GM23248 (cell line): ENCODE measurements around the gene PKD1L1. TPM values are rescaled to one million over a fixed set of nuclear protein-coding genes. Genes with fewer than 3 reads are reported as not detected.

ENCODE experiments used
- DNase-seq: peaks from one replicate; pipeline ENCODE4 v3.0.0-alpha.2; 2015
- H2AFZ ChIP-seq: fragments of 200-600 bp; sonication (generic); 2 replicates; pipeline ENCODE4 v1.6.1; 2016; ENCODE audit warnings: antibody characterized with exemption
- H3F3A ChIP-seq: fragments of 200-600 bp; sonication (generic); 2 replicates; pipeline ENCODE4 v1.6.1; 2016; ENCODE audit warnings: mild to moderate bottlenecking, antibody characterized with exemption, mixed run types; ENCODE audit not compliant: insufficient read depth
- H3K27ac ChIP-seq: fragments of 200-600 bp; sonication (generic); 2 replicates; pipeline ENCODE4 v1.5.1; 2016; ENCODE audit warnings: mild to moderate bottlenecking
- H3K27me3 ChIP-seq: fragments of 200-600 bp; sonication (generic); replicated peaks from 2 replicates; pipeline ENCODE4 v1.6.1; 2016; ENCODE audit warnings: mild to moderate bottlenecking; ENCODE audit not compliant: insufficient read depth
- H3K36me3 ChIP-seq: fragments of 200-600 bp; sonication (generic); 2 replicates; pipeline ENCODE4 v1.6.1; 2016; ENCODE audit warnings: low read depth, mild to moderate bottlenecking
- H3K4me1 ChIP-seq: fragments of 200-600 bp; sonication (generic); 2 replicates; pipeline ENCODE4 v1.6.1; 2016; ENCODE audit warnings: mild to moderate bottlenecking; ENCODE audit not compliant: insufficient read depth
- H3K4me2 ChIP-seq: fragments of 200-600 bp; sonication (generic); one replicate; pipeline ENCODE4 v1.6.1; 2016; ENCODE audit warnings: mild to moderate bottlenecking; ENCODE audit not compliant: unreplicated experiment
- H3K4me3 ChIP-seq: fragments of 200-600 bp; sonication (generic); 2 replicates; pipeline ENCODE4 v1.5.1; 2016; ENCODE audit warnings: mild to moderate bottlenecking
- H3K79me2 ChIP-seq: fragments of 200-600 bp; sonication (generic); 2 replicates; pipeline ENCODE4 v1.6.1; 2016; ENCODE audit warnings: mild to moderate bottlenecking; ENCODE audit not compliant: insufficient read depth
- H3K9ac ChIP-seq: fragments of 200-600 bp; sonication (generic); 2 replicates; pipeline ENCODE4 v1.6.1; 2016; ENCODE audit warnings: mild to moderate bottlenecking
- H3K9me2 ChIP-seq: fragments of 200-600 bp; sonication (generic); 2 replicates; pipeline ENCODE4 v1.6.1; 2016; ENCODE audit warnings: mixed run types, mild to moderate bottlenecking, moderate library complexity; ENCODE audit not compliant: insufficient read depth
- H3K9me3 ChIP-seq: fragments of 200-600 bp; sonication (generic); one replicate; pipeline ENCODE4 v1.6.1; 2017; ENCODE audit warnings: low read depth
- H4K20me1 ChIP-seq: fragments of 200-600 bp; sonication (generic); 2 replicates; pipeline ENCODE4 v1.6.0; 2016; ENCODE audit not compliant: insufficient read depth
- EZH2 ChIP-seq: fragments of 200-600 bp; sonication (generic); IDR thresholded peaks from 2 replicates; pipeline ENCODE4 v1.6.1; 2018; ENCODE audit warnings: antibody characterized with exemption, mild to moderate bottlenecking; ENCODE audit not compliant: insufficient read depth, poor library complexity, severe bottlenecking
- EZH2phosphoT487 ChIP-seq: fragments of 200-600 bp; sonication (generic); IDR thresholded peaks from 2 replicates; pipeline ENCODE4 v1.6.1; 2018; ENCODE audit warnings: antibody characterized with exemption, moderate library complexity, mild to moderate bottlenecking, low read depth; ENCODE audit not compliant: insufficient read depth
- WGBS, 2 experiments: methylation state at CpG; one replicate each; pipeline ENCODE4 v1.1.6; 2015 to 2017; ENCODE audit warnings: low lambda C conversion rate in 2 of 2, low coverage in 1 of 2; ENCODE audit errors: missing lambda C conversion rate in 2 of 2; 5-methylcytosine and 5-hydroxymethylcytosine counted together
- in situ Hi-C: fragments of 300-500 bp; cut with MboI; formaldehyde crosslinking; loops from 2 replicates; pipeline ENCODE4 v1.15.0; 2020
- polyA plus RNA-seq: library from polyadenylated mRNA; unstranded; fragments of >200 nt; fragmentation: Nextera tagmentation; extraction: Ambion mirVana; gene quantifications from 2 replicates; pipeline ENCODE4 v1.2.1, GENCODE V29; 2016
- total RNA-seq: library from RNA; depleted of rRNA; stranded (reverse); fragments of >200 nt; shearing (Covaris generic); gene quantifications from 2 replicates; pipeline ENCODE4 v1.2.3, GENCODE V29; 2014

PKD1L1 gene
- total and polyA plus RNA-seq, 2 experiments from 2014 or later: 0.06 to 0.11 TPM

DNA sequence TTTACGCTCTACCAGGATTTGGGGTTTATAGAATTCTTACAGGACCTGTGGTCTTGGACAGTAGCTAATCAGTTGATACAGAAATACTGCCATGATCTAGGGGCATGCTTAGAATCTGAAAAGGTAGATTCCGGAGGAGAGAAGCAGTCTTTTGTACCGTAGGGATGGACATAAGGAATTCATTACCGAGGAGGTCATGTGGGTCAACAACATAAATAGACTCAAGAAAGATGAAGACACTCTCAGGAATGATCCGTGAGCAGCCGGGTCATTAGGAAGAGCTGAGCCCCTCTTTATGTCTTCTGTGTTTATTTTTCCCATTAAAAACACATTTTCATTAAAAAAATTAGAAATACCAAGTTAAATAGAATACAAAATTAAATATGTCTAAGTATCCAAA is 206.3 kb downstream of the PKD1L1 start:
- Histone ChIP-seq H3K4me3 (no peak overlapping the region), H3K4me2 (no peak overlapping the region), H3K4me1 (no peaks in the 10 kb centered on the region), H3F3A (no peaks in the 10 kb centered on the region), H3K79me2 (no peaks in the 10 kb centered on the region), H4K20me1 (no peaks in the 10 kb centered on the region), H2AFZ (no peak overlapping the region), H3K27me3 (no peaks in the 10 kb centered on the region; the same call in 1 of the 2 replicates), H3K9me2 (no peaks in the 10 kb centered on the region), H3K36me3 (no peaks in the 10 kb centered on the region), H3K9ac (no peak overlapping the region), H3K9me3 (no peaks in the 10 kb centered on the region), H3K27ac (no peak overlapping the region)
- in situ Hi-C loops: no loop called here
- whole genome bisulfite sequencing, 2 experiments: 52 to 54% methylated on average over 6 of the region's 6 CpGs
- TF ChIP-seq EZH2phosphoT487 (no peak), EZH2 (no peak)
- DNase-seq: no peak

DNA sequence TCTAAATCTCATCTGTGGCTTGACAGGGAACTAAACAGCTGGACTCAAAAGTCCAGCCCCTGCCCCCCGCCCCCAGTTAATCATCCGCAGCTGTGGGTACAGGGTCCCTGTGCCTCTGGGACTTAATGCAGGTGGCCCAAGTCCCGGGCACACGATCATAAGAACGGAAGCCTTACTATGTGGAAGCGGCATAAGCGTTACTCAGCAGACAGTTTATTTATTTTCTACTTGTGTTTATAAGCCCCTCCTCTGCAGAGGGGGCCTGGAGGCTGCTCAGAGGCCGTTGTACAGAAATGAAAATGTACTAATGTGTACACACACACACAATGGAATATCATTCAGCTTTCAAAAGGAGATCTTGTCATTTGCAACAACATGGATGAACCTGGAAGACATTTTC is 208.4 kb downstream of the PKD1L1 start:
- no peak for DNase-seq
- WGBS, 2 experiments: 76 to 81% methylated on average over 8 of the region's 8 CpGs
- TF ChIP-seq EZH2phosphoT487: no peak
- TF ChIP-seq EZH2: no peak

DNA sequence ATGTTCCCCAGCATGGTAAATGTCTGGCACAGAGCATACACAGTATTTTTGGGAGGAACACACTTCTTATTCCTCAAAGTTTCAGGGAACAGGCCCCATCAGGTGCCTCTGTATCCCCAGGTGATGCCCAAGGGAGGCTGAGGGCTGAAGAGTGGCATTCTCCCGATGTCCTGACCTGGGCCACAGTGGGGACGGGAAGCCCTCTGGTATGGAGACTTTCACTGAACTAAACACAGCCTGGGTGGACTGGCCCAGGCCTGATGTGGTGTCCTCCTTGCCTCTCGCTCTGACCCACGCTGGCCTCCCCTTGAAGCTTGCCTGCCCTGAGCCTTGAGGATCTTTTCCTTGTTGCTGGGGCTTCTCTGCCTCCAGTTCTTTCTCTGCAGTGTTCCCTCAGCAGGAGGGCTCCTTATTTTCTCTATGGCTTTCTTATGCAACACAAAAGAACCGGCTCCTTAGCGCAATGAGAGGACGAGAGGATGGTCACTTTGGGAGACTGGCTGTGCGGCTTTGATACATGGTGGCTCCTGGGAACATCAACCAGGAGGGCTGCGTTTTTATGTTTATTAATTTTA is 208.9 kb downstream of the PKD1L1 start:
- Histone ChIP-seq H3K79me2 (no peaks in the 10 kb centered on the region), H3K4me2 (no peak overlapping the region), H3K9me3 (no peaks in the 10 kb centered on the region), H3K27me3 (no peaks in the 10 kb centered on the region; the same call in 1 of the 2 replicates), H4K20me1 (no peaks in the 10 kb centered on the region), H3K9me2 (no peaks in the 10 kb centered on the region), H3K9ac (no peak overlapping the region), H3F3A (no peaks in the 10 kb centered on the region), H3K4me3 (no peak overlapping the region), H3K4me1 (no peaks in the 10 kb centered on the region), H3K36me3 (no peaks in the 10 kb centered on the region), H3K27ac (no peak overlapping the region), H2AFZ (no peak overlapping the region)
- DNase-seq: no peak
- WGBS, 2 experiments: 96 to 98% methylated on average over 9 of the region's 9 CpGs
- TF ChIP-seq EZH2phosphoT487 (no peak), EZH2 (no peak)
- in situ Hi-C loops: no loop called here

More for the DNA sequence above, 208.4 kb downstream of the PKD1L1 start:
- no peaks in the 10 kb centered on the region; the same call in 1 of the 2 replicates for H3K27me3 ChIP-seq
- no peak overlapping the region for H3K9ac ChIP-seq
- H3K4me3 ChIP-seq: no peak overlapping the region
- H3K27ac ChIP-seq: no peak overlapping the region
- in situ Hi-C loops: no loop called here
- no peaks in the 10 kb centered on the region for H3K9me2 ChIP-seq
- H3K9me3 ChIP-seq: no peaks in the 10 kb centered on the region
- no peak overlapping the region for H3K4me2 ChIP-seq
- no peaks in the 10 kb centered on the region for H3K79me2 ChIP-seq
- H3K36me3 ChIP-seq: no peaks in the 10 kb centered on the region
- no peak overlapping the region for H2AFZ ChIP-seq
- H4K20me1 ChIP-seq: no peaks in the 10 kb centered on the region
- no peaks in the 10 kb centered on the region for H3K4me1 ChIP-seq
- H3F3A ChIP-seq: no peaks in the 10 kb centered on the region

DNA sequence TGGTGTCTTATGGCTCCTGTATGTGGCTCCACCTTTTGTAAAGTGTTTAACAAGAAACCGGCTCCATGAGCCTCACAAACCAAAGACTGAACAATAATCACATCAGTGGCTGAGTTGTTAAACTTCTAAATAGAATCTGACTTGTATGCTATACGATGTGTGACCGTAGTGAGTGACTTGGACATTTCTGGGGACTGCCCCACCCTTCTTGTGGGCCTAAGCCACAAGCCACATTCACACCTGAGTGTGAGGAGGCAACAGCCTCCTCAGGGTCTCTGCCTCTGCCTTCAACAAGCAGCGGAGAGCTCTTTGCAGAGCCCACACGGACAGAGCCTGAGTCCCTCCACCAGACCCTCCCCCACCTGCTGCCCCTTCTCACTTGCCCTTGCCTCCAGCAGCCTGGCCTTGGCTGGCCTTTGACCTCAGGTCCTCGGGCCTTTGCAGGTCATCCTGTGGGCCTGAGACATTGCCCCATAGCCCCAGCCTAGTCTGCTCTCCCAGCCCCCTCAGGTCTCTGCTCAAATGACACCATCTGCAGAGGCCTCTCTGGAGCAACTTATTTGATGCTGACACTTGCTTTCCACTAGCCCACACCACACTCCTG is 209.6 kb downstream of the PKD1L1 start:
- Histone ChIP-seq H3K4me2 (no peak overlapping the region), H3K4me1 (no peaks in the 10 kb centered on the region), H3K27ac (no peak overlapping the region), H3K9ac (no peak overlapping the region), H3K9me2 (no peaks in the 10 kb centered on the region), H3F3A (no peaks in the 10 kb centered on the region), H2AFZ (no peak overlapping the region), H3K9me3 (no peaks in the 10 kb centered on the region), H4K20me1 (no peaks in the 10 kb centered on the region), H3K79me2 (no peaks in the 10 kb centered on the region), H3K27me3 (no peaks in the 10 kb centered on the region; the same call in 1 of the 2 replicates), H3K36me3 (no peaks in the 10 kb centered on the region), H3K4me3 (no peak overlapping the region)
- no peak for TF ChIP-seq EZH2
- no peak for TF ChIP-seq EZH2phosphoT487
- 76 to 78% methylated on average over 6 of the region's 6 CpGs for WGBS, 2 experiments
- DNase-seq: no peak
- in situ Hi-C loops: no loop called here
